ENCODE measurements around the gene USP5.
A peak's percentile ranks its signal among the peaks of the same experiment; 100 is the strongest.

The USP5 gene

GRCh38 chr12:6824085-6824775 lies 27.7 kb upstream of the USP5 start:
- H3K4me3 ChIP-seq (ENCODE audit: low read length), result no peak overlapping the region
- DNase-seq (ENCODE audit: low read depth, low spot score), result no peak

GRCh38 chr12:6824901-6825381 lies 27.0 kb upstream of the USP5 start:
- H3K4me3 ChIP-seq (ENCODE audit: low read length), result no peak overlapping the region
- DNase-seq (ENCODE audit: low read depth, low spot score), result no peak

GRCh38 chr12:6825398-6826124 lies 26.4 kb upstream of the USP5 start:
- no peak overlapping the region for H3K4me3 ChIP-seq (ENCODE audit: low read length)
- peak; percentile 45 for DNase-seq (ENCODE audit: low read depth, low spot score)

- no peak overlapping the region for H3K4me3 ChIP-seq (ENCODE audit: low read length)
- no peak for DNase-seq (ENCODE audit: low read depth, low spot score)
Observed at GRCh38 chr12:6826125-6826733, 25.7 kb upstream of the USP5 start.

GRCh38 chr12:6826734-6827436 lies 25.1 kb upstream of the USP5 start:
- DNase-seq (ENCODE audit: low read depth, low spot score), result no peak
- H3K4me3 ChIP-seq (ENCODE audit: low read length), result no peak overlapping the region

GRCh38 chr12:6827437-6827911 lies 24.5 kb upstream of the USP5 start:
- DNase-seq (ENCODE audit: low read depth, low spot score), result peak; percentile 66
- H3K4me3 ChIP-seq (ENCODE audit: low read length), result no peak overlapping the region

- DNase-seq (ENCODE audit: low read depth, low spot score), result no peak
- peak within 1 kb of the TSS; percentile 79 for H3K4me3 ChIP-seq (ENCODE audit: low read length)
Observed at GRCh38 chr12:6827982-6828780, 23.8 kb upstream of the USP5 start, which contains the start of gene P3H3. Gene P3H3 (plus strand): TSS chr12:6828407. CDS start chr12:6828441, 34 bp downstream.

GRCh38 chr12:6828781-6829535 lies 23.0 kb upstream of the USP5 start:
- H3K4me3 ChIP-seq (ENCODE audit: low read length), result peak overlapping the region; percentile 79
- DNase-seq (ENCODE audit: low read depth, low spot score), result peak; percentile 32

GRCh38 chr12:6829536-6830220 lies 22.3 kb upstream of the USP5 start:
- H3K4me3 ChIP-seq (ENCODE audit: low read length), result peak overlapping the region; percentile 79
- DNase-seq (ENCODE audit: low read depth, low spot score), result no peak

GRCh38 chr12:6830286-6830890 lies 21.6 kb upstream of the USP5 start:
- no peak overlapping the region for H3K4me3 ChIP-seq (ENCODE audit: low read length)
- no peak for DNase-seq (ENCODE audit: low read depth, low spot score)

GRCh38 chr12:6830999-6831398 lies 21.0 kb upstream of the USP5 start:
- no peak overlapping the region for H3K4me3 ChIP-seq (ENCODE audit: low read length)
- no peak for DNase-seq (ENCODE audit: low read depth, low spot score)

GRCh38 chr12:6831450-6831995 lies 20.4 kb upstream of the USP5 start:
- DNase-seq (ENCODE audit: low read depth, low spot score), result no peak
- no peak overlapping the region for H3K4me3 ChIP-seq (ENCODE audit: low read length)

GRCh38 chr12:6832125-6832524 lies 19.8 kb upstream of the USP5 start:
- H3K4me3 ChIP-seq (ENCODE audit: low read length), result no peak overlapping the region
- no peak for DNase-seq (ENCODE audit: low read depth, low spot score)

GRCh38 chr12:6833189-6833890 lies 18.6 kb upstream of the USP5 start:
- no peak for DNase-seq (ENCODE audit: low read depth, low spot score)
- H3K4me3 ChIP-seq (ENCODE audit: low read length), result no peak overlapping the region

- H3K4me3 ChIP-seq (ENCODE audit: low read length), result no peak overlapping the region
- DNase-seq (ENCODE audit: low read depth, low spot score), result no peak
Observed at GRCh38 chr12:6834254-6834653, 17.7 kb upstream of the USP5 start.

- H3K4me3 ChIP-seq (ENCODE audit: low read length), result no peak overlapping the region
- no peak for DNase-seq (ENCODE audit: low read depth, low spot score)
Observed at GRCh38 chr12:6834873-6835272, 17.1 kb upstream of the USP5 start.
